PC-9 (cell line): Measurements from ENCODE around the gene MAPK1. TPM values are rescaled to one million over a fixed set of nuclear protein-coding genes. Genes with fewer than 3 reads are reported as not detected.

Experiments
- BruUV-seq: library from RNA; stranded (reverse); fragments of 400-500 nt; replicated peaks from 2 replicates; lab custom pipeline; 2021; lab: Mats Ljungman, UMichigan
- CTCF ChIA-PET: fragments of 300-600 bp; sonication (Branson Sonifier 250); formaldehyde crosslinking; loops from one replicate; lab custom pipeline; 2022; ENCODE audit warnings: antibody characterized with exemption; lab: Charles Lee
- POLR2A ChIA-PET: fragments of 300-600 bp; sonication (Branson Sonifier 250); formaldehyde crosslinking; loops from one replicate; lab custom pipeline; 2022; ENCODE audit warnings: antibody characterized with exemption; ENCODE audit not compliant: unreplicated experiment; lab: Charles Lee
- DNase-seq, 2 experiments: peaks; one replicate each; pipeline versions ENCODE4 v3.0.0 to v3.0.0-alpha.2; 2015 to 2022; ENCODE audit warnings: mixed read lengths in 1 of 2
- H2AFZ ChIP-seq: fragments of 200-600 bp; sonication (generic); 2 replicates; pipeline ENCODE4 v1.8.1; 2017; ENCODE audit warnings: antibody characterized with exemption
- H3F3A ChIP-seq: fragments of 200-600 bp; sonication (generic); 2 replicates; pipeline ENCODE4 v1.8.1; 2017; ENCODE audit warnings: antibody characterized with exemption, mild to moderate bottlenecking, low read depth; ENCODE audit not compliant: insufficient read depth
- H3K27ac ChIP-seq: fragments of 200-600 bp; sonication (generic); 2 replicates; pipeline ENCODE4 v1.6.1; 2016; ENCODE audit warnings: mixed run types
- H3K27me3 ChIP-seq: fragments of 200-600 bp; sonication (generic); 2 replicates; pipeline ENCODE4 v1.6.1; 2016; ENCODE audit warnings: low read depth, mixed run types; ENCODE audit not compliant: insufficient read depth
- H3K36me3 ChIP-seq: fragments of 200-600 bp; sonication (generic); 2 replicates; pipeline ENCODE4 v1.6.1; 2016; ENCODE audit warnings: low read depth, mixed run types
- H3K4me1 ChIP-seq: fragments of 200-600 bp; sonication (generic); replicated peaks from 2 replicates; pipeline ENCODE4 v1.6.1; 2016; ENCODE audit warnings: mixed run types; ENCODE audit not compliant: insufficient read depth
- H3K4me2 ChIP-seq: fragments of 200-600 bp; sonication (generic); 2 replicates; pipeline ENCODE4 v1.6.1; 2017; ENCODE audit warnings: mixed run types
- H3K4me3 ChIP-seq: fragments of 200-600 bp; sonication (generic); 2 replicates; pipeline ENCODE4 v1.6.1; 2016; ENCODE audit warnings: mixed run types
- H3K79me2 ChIP-seq: fragments of 200-600 bp; sonication (generic); 2 replicates; pipeline ENCODE4 v1.6.1; 2017; ENCODE audit warnings: low read depth, mixed run types
- H3K9me2 ChIP-seq: fragments of 200-600 bp; sonication (generic); 2 replicates; pipeline ENCODE4 v1.8.1; 2017; ENCODE audit warnings: mild to moderate bottlenecking; ENCODE audit not compliant: insufficient read depth
- H3K9me3 ChIP-seq: fragments of 200-600 bp; sonication (generic); 2 replicates; pipeline ENCODE4 v1.8.1; 2016; ENCODE audit warnings: low read depth; ENCODE audit not compliant: insufficient read depth
- H4K20me1 ChIP-seq: fragments of 200-600 bp; sonication (generic); 2 replicates; pipeline ENCODE4 v1.8.1; 2017; ENCODE audit not compliant: insufficient read depth
- CTCF ChIP-seq: fragments of 200-600 bp; sonication (generic); conservative IDR thresholded peaks from 2 replicates; pipeline ENCODE4 v1.6.1; 2017; ENCODE audit warnings: mixed run types, antibody characterized with exemption, mild to moderate bottlenecking, moderate library complexity
- EZH2 ChIP-seq: fragments of 200-600 bp; sonication (generic); IDR thresholded peaks from 2 replicates; pipeline ENCODE4 v1.8.0; 2017; ENCODE audit warnings: antibody characterized with exemption, low read depth
- intact Hi-C: fragments of 100-400 bp; cut with micrococcal nuclease; formaldehyde crosslinking; loops from one replicate; pipeline ENCODE4 v1.10.0; 2022; ENCODE audit not compliant: unreplicated experiment
- total RNA-seq: library from RNA; stranded (reverse); gene quantifications from 2 replicates; pipeline ENCODE4 v1.2.3, GENCODE V29; 2021

Gene MAPK1
- total RNA-seq, 1 experiment from 2014 or later: 82.8 TPM

- intact Hi-C loops: loop anchor here (5.0 kb wide), 1 partner anchor 228 kb away; no protein-coding TSS in a partner anchor
- Histone ChIP-seq H3K27ac (no peak overlapping the region), H3K9me3 (no peaks in the 10 kb centered on the region), H3K36me3 (no peaks in the 10 kb centered on the region), H3K79me2 (no peaks in the 10 kb centered on the region), H3K27me3 (no peaks in the 10 kb centered on the region), H3K4me1 (no peaks in the 10 kb centered on the region), H3K4me2 (no peak overlapping the region), H2AFZ (no peak overlapping the region), H3F3A (peaks cover 3% of the 10 kb centered on the region; the same call in 1 of the 2 replicates), H4K20me1 (no peaks in the 10 kb centered on the region), H3K9me2 (no peaks in the 10 kb centered on the region), H3K4me3 (no peak overlapping the region)
- BruUV-seq: no TSS peak
- DNase-seq: no peak
- TF ChIP-seq CTCF: no peak
- TF ChIP-seq EZH2: no peak
- ChIA-PET CTCF (no interaction called here), POLR2A (interaction anchor here (0.6 kb wide), 1 partner anchor 244 kb away, joined by 3 read pairs; no protein-coding TSS in a partner anchor)
Observed at GRCh38 chr22:21709688-21710087, 157.8 kb downstream of the MAPK1 start.

- Histone ChIP-seq H3F3A (peaks cover 3% of the 10 kb centered on the region; the same call in 1 of the 2 replicates), H3K27ac (no peak overlapping the region), H3K27me3 (no peaks in the 10 kb centered on the region), H3K79me2 (no peaks in the 10 kb centered on the region), H3K9me2 (no peaks in the 10 kb centered on the region), H3K4me2 (no peak overlapping the region), H2AFZ (no peak overlapping the region), H3K4me3 (no peak overlapping the region), H3K4me1 (no peaks in the 10 kb centered on the region), H4K20me1 (no peaks in the 10 kb centered on the region), H3K9me3 (no peaks in the 10 kb centered on the region), H3K36me3 (no peaks in the 10 kb centered on the region)
- TF ChIP-seq EZH2 (no peak), CTCF (no peak)
- DNase-seq: no peak
- ChIA-PET POLR2A (no interaction called here), CTCF (no interaction called here)
- no TSS peak for BruUV-seq
- intact Hi-C loops: no loop called here
Observed at GRCh38 chr22:21708960-21709359, 158.5 kb downstream of the MAPK1 start.

GRCh38 chr22:21707677-21708076 lies 159.8 kb downstream of the MAPK1 start:
- H3K9me3 ChIP-seq: no peaks in the 10 kb centered on the region
- H3K27ac ChIP-seq: no peak overlapping the region
- CTCF ChIA-PET: no interaction called here
- H2AFZ ChIP-seq: no peak overlapping the region
- no peak for DNase-seq
- H3K4me3 ChIP-seq: no peak overlapping the region
- no peaks in the 10 kb centered on the region for H3K79me2 ChIP-seq
- H3F3A ChIP-seq: no peaks in the 10 kb centered on the region
- no peaks in the 10 kb centered on the region for H3K36me3 ChIP-seq
- intact Hi-C loops: no loop called here
- no peaks in the 10 kb centered on the region for H3K27me3 ChIP-seq
- POLR2A ChIA-PET: no interaction called here
- TF ChIP-seq CTCF: no peak
- TF ChIP-seq EZH2: no peak
- no peak overlapping the region for H3K4me2 ChIP-seq
- no peaks in the 10 kb centered on the region for H3K9me2 ChIP-seq
- H3K4me1 ChIP-seq: no peaks in the 10 kb centered on the region
- BruUV-seq: no TSS peak
- H4K20me1 ChIP-seq: no peaks in the 10 kb centered on the region

Other genes starting within 250 kb of the MAPK1 start
- gene YDJC, start 237.6 kb downstream of the MAPK1 start, total RNA-seq: 25.7 and 39.1 TPM in 2 replicates
- 0.33 and 0.63 TPM in 2 replicates for gene CCDC116, start 234.9 kb downstream of the MAPK1 start, total RNA-seq
- 22.5 and 23.2 TPM in 2 replicates for gene SDF2L1, start 225.3 kb downstream of the MAPK1 start, total RNA-seq
- 23.8 and 26.3 TPM in 2 replicates for gene PPIL2, start 201.6 kb downstream of the MAPK1 start, total RNA-seq
- 5.2 and 8.3 TPM in 2 replicates for gene YPEL1, start 131.9 kb downstream of the MAPK1 start, total RNA-seq
- 20.6 and 22.1 TPM in 2 replicates for gene PPM1F, start 85.2 kb upstream of the MAPK1 start, total RNA-seq
- gene TOP3B, start 115.1 kb upstream of the MAPK1 start, total RNA-seq: 23.7 and 23.9 TPM in 2 replicates